Endodermal cell (in vitro differentiated cells): Measurements from ENCODE around the gene CUZD1. TPM values are rescaled to one million over a fixed set of nuclear protein-coding genes. Genes with fewer than 3 reads are reported as not detected.

Experiments used
- DNase-seq: peaks from one replicate; pipeline ENCODE4 v3.0.0-alpha.2; 2017
- H3K27ac ChIP-seq: 2 replicates; pipeline ENCODE4 v1.5.1; 2013; ENCODE audit warnings: mild to moderate bottlenecking, low read depth, low read length, moderate library complexity
- H3K27me3 ChIP-seq: 2 replicates; pipeline ENCODE4 v1.6.1; 2013; ENCODE audit warnings: mild to moderate bottlenecking, low read length, moderate library complexity; ENCODE audit not compliant: insufficient read depth, control insufficient read depth, poor library complexity, severe bottlenecking
- H3K36me3 ChIP-seq: 2 replicates; pipeline ENCODE4 v1.7.0; 2013; ENCODE audit warnings: mild to moderate bottlenecking, low read length, moderate library complexity; ENCODE audit not compliant: control insufficient read depth, insufficient read depth
- H3K4me1 ChIP-seq: one replicate; pipeline ENCODE4 v1.7.0; 2013; ENCODE audit warnings: low read length; ENCODE audit not compliant: control insufficient read depth, insufficient read depth
- H3K4me3 ChIP-seq: 2 replicates; pipeline ENCODE4 v1.5.1; 2013; ENCODE audit warnings: mild to moderate bottlenecking, low read length, moderate library complexity
- H3K9ac ChIP-seq: 2 replicates; pipeline ENCODE4 v1.6.1; 2013; ENCODE audit warnings: mild to moderate bottlenecking, low read length, moderate library complexity; ENCODE audit not compliant: poor library complexity, severe bottlenecking; ENCODE audit errors: extremely low read depth
- H3K9me3 ChIP-seq: 2 replicates; pipeline ENCODE4 v1.6.1; 2013; ENCODE audit warnings: mild to moderate bottlenecking, low read length, moderate library complexity; ENCODE audit not compliant: control insufficient read depth
- H3K27ac Mint-ChIP-seq: 2 replicates; pipeline ENCODE4 v1.8.0; 2020; ENCODE audit warnings: mixed read lengths
- H3K27me3 Mint-ChIP-seq: 2 replicates; pipeline ENCODE4 v1.8.0; 2021; ENCODE audit warnings: mild to moderate bottlenecking, mixed read lengths; ENCODE audit not compliant: insufficient read depth
- H3K36me3 Mint-ChIP-seq: 2 replicates; pipeline ENCODE4 v1.8.0; 2020; ENCODE audit warnings: low read depth, mixed read lengths
- H3K4me1 Mint-ChIP-seq: 2 replicates; pipeline ENCODE4 v1.8.0; 2020; ENCODE audit warnings: mixed read lengths
- H3K4me3 Mint-ChIP-seq: 2 replicates; pipeline ENCODE4 v1.8.0; 2020; ENCODE audit warnings: mild to moderate bottlenecking, moderate library complexity, mixed read lengths
- H3K9me3 Mint-ChIP-seq: 2 replicates; pipeline ENCODE4 v1.8.0; 2020; ENCODE audit warnings: mild to moderate bottlenecking, mixed read lengths
- WGBS, 2 experiments: methylation state at CpG; one replicate each; pipeline versions ENCODE4 v1.1.5 to v1.1.7; 2013; ENCODE audit warnings: missing lambda C conversion rate in 2 of 2, mixed read lengths in 1 of 2; ENCODE audit not compliant: insufficient coverage in 1 of 2, insufficient read length in 1 of 2; 5-methylcytosine and 5-hydroxymethylcytosine counted together
- total RNA-seq, 2 donors: library from RNA; stranded (reverse); fragmentation: NEBNext Ultra II Directional in 1 of 2; extraction: Animal tissue kit (Norgen Biotek cat#: 25700) in 1 of 2; gene quantifications; 2 replicates in 1 of 2; 3 replicates in 1 of 2; pipeline ENCODE4 v1.2.1, GENCODE V29; 2021
- TF ChIP-seq, protein P1 (sequence below): fragments of 200-600 bp; sonication (generic); conservative IDR thresholded peaks from 2 replicates; pipeline ENCODE4 v1.5.0; 2021; ENCODE audit warnings: antibody characterized with exemption, mild to moderate bottlenecking

CUZD1 gene
- total RNA-seq, 2 donors from 2014 or later: 0.53 TPM; not detected in 1

DNA sequence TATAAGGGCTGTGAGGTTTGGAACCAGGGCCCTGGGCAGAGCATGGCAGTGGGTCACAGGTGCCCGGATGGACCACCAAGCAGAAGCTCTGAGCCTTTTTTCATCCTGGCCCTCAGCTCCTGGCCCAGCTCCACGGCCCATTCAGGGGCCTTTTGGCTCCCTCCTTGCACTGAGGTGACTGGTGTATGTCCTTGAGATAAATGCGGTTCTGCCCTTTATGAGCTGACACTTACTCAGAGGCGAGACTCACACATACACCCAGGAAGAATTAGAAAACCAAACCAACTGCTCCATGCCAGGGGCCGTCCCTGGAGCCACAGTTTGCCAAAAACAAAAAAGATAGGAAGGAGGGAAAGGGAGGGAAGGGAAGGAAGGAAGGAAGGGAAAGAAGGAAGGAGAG, 49.7 kb downstream of the CUZD1 start:
- peak; percentile 24 for DNase-seq
- WGBS, 2 experiments: 93 to 100% methylated on average over 1 to 5 of the region's 5 CpGs
- Mint-ChIP-seq H3K27ac (no peak overlapping the region), H3K27me3 (peaks cover 23% of the 10 kb centered on the region), H3K4me3 (no peak overlapping the region), H3K4me1 (peaks cover 3% of the 10 kb centered on the region), H3K9me3 (no peaks in the 10 kb centered on the region), H3K36me3 (no peaks in the 10 kb centered on the region)
- no peaks in the 10 kb centered on the region for H3K4me1 ChIP-seq
- no peak overlapping the region for H3K4me3 ChIP-seq
- TF ChIP-seq, protein P1, sequence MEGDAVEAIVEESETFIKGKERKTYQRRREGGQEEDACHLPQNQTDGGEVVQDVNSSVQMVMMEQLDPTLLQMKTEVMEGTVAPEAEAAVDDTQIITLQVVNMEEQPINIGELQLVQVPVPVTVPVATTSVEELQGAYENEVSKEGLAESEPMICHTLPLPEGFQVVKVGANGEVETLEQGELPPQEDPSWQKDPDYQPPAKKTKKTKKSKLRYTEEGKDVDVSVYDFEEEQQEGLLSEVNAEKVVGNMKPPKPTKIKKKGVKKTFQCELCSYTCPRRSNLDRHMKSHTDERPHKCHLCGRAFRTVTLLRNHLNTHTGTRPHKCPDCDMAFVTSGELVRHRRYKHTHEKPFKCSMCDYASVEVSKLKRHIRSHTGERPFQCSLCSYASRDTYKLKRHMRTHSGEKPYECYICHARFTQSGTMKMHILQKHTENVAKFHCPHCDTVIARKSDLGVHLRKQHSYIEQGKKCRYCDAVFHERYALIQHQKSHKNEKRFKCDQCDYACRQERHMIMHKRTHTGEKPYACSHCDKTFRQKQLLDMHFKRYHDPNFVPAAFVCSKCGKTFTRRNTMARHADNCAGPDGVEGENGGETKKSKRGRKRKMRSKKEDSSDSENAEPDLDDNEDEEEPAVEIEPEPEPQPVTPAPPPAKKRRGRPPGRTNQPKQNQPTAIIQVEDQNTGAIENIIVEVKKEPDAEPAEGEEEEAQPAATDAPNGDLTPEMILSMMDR: no peak
- H3K36me3 ChIP-seq: no peaks in the 10 kb centered on the region
- H3K9ac ChIP-seq: no peak overlapping the region
- no peak overlapping the region for H3K27ac ChIP-seq
- peaks cover 32% of the 10 kb centered on the region for H3K27me3 ChIP-seq
- no peaks in the 10 kb centered on the region for H3K9me3 ChIP-seq

DNA sequence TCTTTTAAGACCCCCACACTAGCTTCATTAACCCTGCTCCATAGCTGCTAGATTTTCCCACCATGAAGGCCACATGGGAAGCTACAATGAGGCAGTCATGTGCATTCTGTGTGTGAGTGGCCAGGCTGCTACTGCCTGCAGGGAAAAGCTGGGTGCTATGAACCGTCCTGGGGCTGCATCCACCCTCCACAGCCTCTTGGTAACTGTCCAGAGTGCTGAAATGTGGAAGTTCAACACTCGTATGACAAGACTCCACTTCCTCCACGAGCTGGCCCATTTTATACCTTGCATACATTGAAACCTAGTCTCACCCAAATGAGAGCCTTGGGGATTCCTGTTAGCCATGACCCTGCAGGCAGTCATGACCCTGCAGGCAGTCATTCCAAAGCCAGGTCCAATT, 59.4 kb downstream of the CUZD1 start:
- Histone ChIP-seq H3K4me3 (no peak overlapping the region), H3K4me1 (no peaks in the 10 kb centered on the region), H3K27me3 (peaks cover 20% of the 10 kb centered on the region), H3K9ac (no peak overlapping the region), H3K27ac (no peak overlapping the region), H3K36me3 (no peaks in the 10 kb centered on the region), H3K9me3 (no peaks in the 10 kb centered on the region)
- H3K27ac Mint-ChIP-seq: no peak overlapping the region
- TF ChIP-seq, protein P1: no peak
- peak; percentile 85 for DNase-seq
- peaks cover 3% of the 10 kb centered on the region for H3K9me3 Mint-ChIP-seq
- peaks cover 22% of the 10 kb centered on the region for H3K27me3 Mint-ChIP-seq
- no peaks in the 10 kb centered on the region for H3K36me3 Mint-ChIP-seq
- no peak overlapping the region for H3K4me3 Mint-ChIP-seq
- H3K4me1 Mint-ChIP-seq: no peaks in the 10 kb centered on the region
- WGBS, 2 experiments: 34 to 42% methylated on average over 3 of the region's 3 CpGs

DNA sequence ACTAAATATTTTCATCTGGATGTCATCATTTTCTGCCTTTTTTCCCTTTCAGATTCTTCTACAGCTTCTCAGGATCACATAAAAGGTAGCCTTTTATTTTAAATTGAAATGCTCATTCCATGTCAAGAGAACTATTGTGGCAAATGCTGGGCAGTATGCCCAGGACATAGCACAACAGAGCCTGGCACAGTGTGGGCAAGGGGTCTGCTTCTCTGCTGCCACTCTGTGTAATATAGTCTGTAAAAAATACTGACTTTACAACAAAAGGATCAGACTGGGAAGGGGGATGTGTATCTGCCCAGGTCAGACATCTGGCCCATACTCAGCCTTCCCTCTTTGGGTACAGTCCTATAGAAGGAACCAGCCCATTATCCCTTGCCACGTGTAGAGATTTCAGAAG, 62.7 kb downstream of the CUZD1 start:
- H3K36me3 ChIP-seq: no peaks in the 10 kb centered on the region
- TF ChIP-seq, protein P1: no peak
- H3K4me3 ChIP-seq: no peak overlapping the region
- H3K27ac ChIP-seq: no peak overlapping the region
- Mint-ChIP-seq H3K36me3 (no peaks in the 10 kb centered on the region), H3K9me3 (peaks cover 3% of the 10 kb centered on the region), H3K4me1 (peaks cover 5% of the 10 kb centered on the region), H3K27me3 (peaks cover 22% of the 10 kb centered on the region), H3K27ac (no peak overlapping the region), H3K4me3 (no peak overlapping the region)
- no peak for DNase-seq
- H3K9ac ChIP-seq: no peak overlapping the region
- H3K27me3 ChIP-seq: peaks cover 7% of the 10 kb centered on the region
- WGBS, 2 experiments: 83% methylated on average over 1 of the region's 1 CpG; no CpG with 5 or more reads in 1 of the 2 experiments
- no peaks in the 10 kb centered on the region for H3K9me3 ChIP-seq
- no peaks in the 10 kb centered on the region for H3K4me1 ChIP-seq

Other genes with a start within 250 kb of the CUZD1 start
- gene C10orf120, start 146.0 kb downstream of the CUZD1 start, total RNA-seq: not detected
- gene FAM24B, start 33.7 kb upstream of the CUZD1 start, total RNA-seq: 1 to 10 TPM in 1 of 2 donors, not detected in 1; 2.9 TPM
- gene FAM24A, start 64.8 kb upstream of the CUZD1 start, total RNA-seq: not detected
- gene C10orf88, start 108.4 kb upstream of the CUZD1 start, total RNA-seq: 10 to 100 TPM; 14.7 to 18.1 TPM
- 1 to 10 TPM; 7.0 to 7.1 TPM for gene PSTK, start 134.5 kb upstream of the CUZD1 start, total RNA-seq
- 10 to 100 TPM; 10.3 to 14.4 TPM for gene IKZF5, start 162.9 kb upstream of the CUZD1 start, total RNA-seq
- gene ACADSB, start 163.1 kb upstream of the CUZD1 start, total RNA-seq: 10 to 100 TPM; 40.4 to 58.7 TPM